ENCODE data around the gene RANBP3. TPM values are rescaled to one million over a fixed set of nuclear protein-coding genes. Genes with fewer than 3 reads are reported as not detected.

The RANBP3 gene
- total RNA-seq, 2 experiments from 2014 or later, result 74.3 to 90.2 TPM

GRCh38 chr19:5958074-5958850 lies 19.7 kb downstream of the RANBP3 start:
- Histone ChIP-seq H3K9me2 (ENCODE audit: insufficient read depth, low read length) (no peaks in the 10 kb centered on the region), H3K4me1 (ENCODE audit: insufficient read depth, low read length, poor library complexity, severe bottlenecking) (peaks cover 49% of the 10 kb centered on the region), H3K27ac (ENCODE audit: low read depth, low read length, poor library complexity, severe bottlenecking) (no peak overlapping the region), H3K9me3 (ENCODE audit: low read length) (no peaks in the 10 kb centered on the region), H3K4me2 (ENCODE audit: low read length) (no peak overlapping the region), H4K20me1 (ENCODE audit: insufficient read depth, low read length) (no peaks in the 10 kb centered on the region; the same call in 1 of the 2 replicates), H3K79me2 (ENCODE audit: insufficient read depth, low read depth, low read length) (peaks cover 96% of the 10 kb centered on the region), H3K36me3 (ENCODE audit: insufficient read depth, low read length) (peaks cover 27% of the 10 kb centered on the region; the same call in 1 of the 2 replicates), H3K4me3 (ENCODE audit: low read depth, low read length, poor library complexity, severe bottlenecking) (no peak overlapping the region), H2AFZ (ENCODE audit: low read length) (no peak overlapping the region)
- POLR2A ChIA-PET, result interaction anchor here (1.0 kb wide), 1 partner anchor 10 kb away, joined by 3 read pairs; no protein-coding TSS in a partner anchor
- BruUV-seq (replicated peaks), result no TSS peak
- DNase-seq (ENCODE audit: low spot score), result no peak
- TF ChIP-seq CTCF (conservative IDR thresholded peaks at IDR 0.05; ENCODE audit: low read length), result no peak
- TF ChIP-seq EZH2phosphoT487 (IDR thresholded peaks at IDR 0.05; ENCODE audit: borderline replicate concordance, low read depth, low read length), result no peak
- intact Hi-C loops (cut with micrococcal nuclease; ENCODE audit: unreplicated experiment), result no loop called here
- CTCF ChIA-PET (ENCODE audit: unreplicated experiment), result interaction anchor here (0.7 kb wide), 1 partner anchor 11 kb away, joined by 3 read pairs; no protein-coding TSS in a partner anchor

GRCh38 chr19:5957170-5957569 lies 20.8 kb downstream of the RANBP3 start:
- BruUV-seq (replicated peaks), result no TSS peak
- no peak for DNase-seq (ENCODE audit: low spot score)
- Histone ChIP-seq H3K36me3 (ENCODE audit: insufficient read depth, low read length) (peaks cover 25% of the 10 kb centered on the region; the same call in 1 of the 2 replicates), H3K4me1 (ENCODE audit: insufficient read depth, low read length, poor library complexity, severe bottlenecking) (peaks cover 52% of the 10 kb centered on the region), H3K27ac (ENCODE audit: low read depth, low read length, poor library complexity, severe bottlenecking) (no peak overlapping the region), H4K20me1 (ENCODE audit: insufficient read depth, low read length) (no peaks in the 10 kb centered on the region; the same call in 1 of the 2 replicates), H3K4me3 (ENCODE audit: low read depth, low read length, poor library complexity, severe bottlenecking) (no peak overlapping the region), H3K79me2 (ENCODE audit: insufficient read depth, low read depth, low read length) (peaks cover 96% of the 10 kb centered on the region), H3K9me2 (ENCODE audit: insufficient read depth, low read length) (no peaks in the 10 kb centered on the region), H2AFZ (ENCODE audit: low read length) (no peak overlapping the region), H3K4me2 (ENCODE audit: low read length) (no peak overlapping the region), H3K9me3 (ENCODE audit: low read length) (no peaks in the 10 kb centered on the region)
- CTCF ChIA-PET (ENCODE audit: unreplicated experiment), result interaction anchor here (0.7 kb wide), 1 partner anchor 12 kb away, joined by 3 read pairs; no protein-coding TSS in a partner anchor
- POLR2A ChIA-PET, result interaction anchor here (0.6 to 1.0 kb wide), 2 partner anchors 9 to 22 kb away, joined by 3 to 4 read pairs; no protein-coding TSS in a partner anchor
- TF ChIP-seq EZH2phosphoT487 (IDR thresholded peaks at IDR 0.05; ENCODE audit: borderline replicate concordance, low read depth, low read length) (no peak), CTCF (conservative IDR thresholded peaks at IDR 0.05; ENCODE audit: low read length) (no peak)
- intact Hi-C loops (cut with micrococcal nuclease; ENCODE audit: unreplicated experiment), result no loop called here

GRCh38 chr19:5956728-5957127 lies 21.2 kb downstream of the RANBP3 start:
- no peaks in the 10 kb centered on the region for H3K9me3 ChIP-seq (ENCODE audit: low read length)
- no peak overlapping the region for H3K27ac ChIP-seq (ENCODE audit: low read depth, low read length, poor library complexity, severe bottlenecking)
- peaks cover 27% of the 10 kb centered on the region; the same call in 1 of the 2 replicates for H3K36me3 ChIP-seq (ENCODE audit: insufficient read depth, low read length)
- H2AFZ ChIP-seq (ENCODE audit: low read length), result no peak overlapping the region
- no peak for DNase-seq (ENCODE audit: low spot score)
- intact Hi-C loops (cut with micrococcal nuclease; ENCODE audit: unreplicated experiment), result no loop called here
- ChIA-PET CTCF (ENCODE audit: unreplicated experiment) (no interaction called here), POLR2A (no interaction called here)
- no peaks in the 10 kb centered on the region for H3K9me2 ChIP-seq (ENCODE audit: insufficient read depth, low read length)
- peaks cover 96% of the 10 kb centered on the region for H3K79me2 ChIP-seq (ENCODE audit: insufficient read depth, low read depth, low read length)
- peaks cover 52% of the 10 kb centered on the region for H3K4me1 ChIP-seq (ENCODE audit: insufficient read depth, low read length, poor library complexity, severe bottlenecking)
- no peaks in the 10 kb centered on the region; the same call in 1 of the 2 replicates for H4K20me1 ChIP-seq (ENCODE audit: insufficient read depth, low read length)
- BruUV-seq (replicated peaks), result no TSS peak
- no peak overlapping the region for H3K4me3 ChIP-seq (ENCODE audit: low read depth, low read length, poor library complexity, severe bottlenecking)
- no peak overlapping the region for H3K4me2 ChIP-seq (ENCODE audit: low read length)
- TF ChIP-seq CTCF (conservative IDR thresholded peaks at IDR 0.05; ENCODE audit: low read length) (no peak), EZH2phosphoT487 (IDR thresholded peaks at IDR 0.05; ENCODE audit: borderline replicate concordance, low read depth, low read length) (no peak)
